NCI-H2029 (cell line): ENCODE measurements around the gene SGTA.
"Not testable (repeated sequence)": the region's sequence is repeated elsewhere in the genome, so short reads cannot be mapped to it uniquely, and the experiment has no call there.

ENCODE experiments used
- DNase-seq: peaks from one replicate; lab custom pipeline; 2025; lab: John Stamatoyannopoulos, UW

The SGTA gene

GRCh38 chr19:2726904-2727639 lies 56.0 kb downstream of the SGTA start:
- DNase-seq: no peak

- no peak for DNase-seq
Observed at GRCh38 chr19:2726160-2726855, 56.8 kb downstream of the SGTA start.

- no peak for DNase-seq
Observed at GRCh38 chr19:2724148-2724557, 58.9 kb downstream of the SGTA start.

- no peak for DNase-seq
Observed at GRCh38 chr19:2723747-2724146, 59.3 kb downstream of the SGTA start.

- no peak for DNase-seq
Observed at GRCh38 chr19:2723345-2723715, 59.7 kb downstream of the SGTA start.

- DNase-seq: no peak
Observed at GRCh38 chr19:2722541-2723344, 60.3 kb downstream of the SGTA start.

- no peak for DNase-seq
Observed at GRCh38 chr19:2721570-2722540, 61.2 kb downstream of the SGTA start.

- DNase-seq: no peak
Observed at GRCh38 chr19:2720777-2721569, 62.1 kb downstream of the SGTA start, which contains the start of gene DIRAS1. DIRAS1 (minus strand) TSS chr19:2721372; CDS start chr19:2717806, 3,566 bp downstream.

- DNase-seq: no peak
Observed at GRCh38 chr19:2719920-2720776, 62.9 kb downstream of the SGTA start.

- DNase-seq: no peak
Observed at GRCh38 chr19:2719232-2719735, 63.8 kb downstream of the SGTA start.

- no peak for DNase-seq
Observed at GRCh38 chr19:2717638-2718541, 65.2 kb downstream of the SGTA start.

- DNase-seq: no peak
Observed at GRCh38 chr19:2716722-2717637, 66.1 kb downstream of the SGTA start.

- DNase-seq: no peak
Observed at GRCh38 chr19:2716275-2716650, 66.8 kb downstream of the SGTA start.

GRCh38 chr19:2715470-2716274 lies 67.4 kb downstream of the SGTA start:
- no peak for DNase-seq

- no peak for DNase-seq
Observed at GRCh38 chr19:2714531-2715269, 68.4 kb downstream of the SGTA start.

GRCh38 chr19:2714102-2714501 lies 69.0 kb downstream of the SGTA start:
- DNase-seq: not testable (repeated sequence)
